BLaER1 treated with 17β-estradiol and CSF1 and Interleukin-3, amounts not matched to agents 10 nM and 100 nM (cell line): ENCODE data around the gene AGAP1.
A peak's percentile ranks its signal among the peaks of the same experiment; 100 is the strongest.

Source experiments
- H3K27ac ChIP-seq, 11 experiments: shearing (Covaris generic); formaldehyde crosslinking; 2 replicates each; pipeline ENCODE4 v1.8.1; 2022
- H3K27me3 ChIP-seq, 11 experiments: shearing (Covaris generic); formaldehyde crosslinking; 2 replicates each; pipeline ENCODE4 v1.8.1; 2022
- H3K36me3 ChIP-seq, 11 experiments: shearing (Covaris generic); formaldehyde crosslinking; 2 replicates each; pipeline ENCODE4 v1.8.1; 2022
- H3K4me1 ChIP-seq, 10 experiments: shearing (Covaris generic); formaldehyde crosslinking; 2 replicates each; pipeline ENCODE4 v1.8.1; 2022
- H3K4me2 ChIP-seq, 11 experiments: shearing (Covaris generic); formaldehyde crosslinking; 2 replicates each; pipeline ENCODE4 v1.8.1; 2022
- H3K4me3 ChIP-seq, 10 experiments: shearing (Covaris generic); formaldehyde crosslinking; 2 replicates each; pipeline ENCODE4 v1.8.1; 2022
- H3K9ac ChIP-seq, 11 experiments: shearing (Covaris generic); formaldehyde crosslinking; 2 replicates each; pipeline ENCODE4 v1.8.1; 2022
- H3K9me3 ChIP-seq, 11 experiments: shearing (Covaris generic); formaldehyde crosslinking; replicated peaks in 1 of 11; 2 replicates each; pipeline ENCODE4 v1.8.1; 2022
- H4K20me1 ChIP-seq, 11 experiments: shearing (Covaris generic); formaldehyde crosslinking; 2 replicates each; pipeline ENCODE4 v1.8.1; 2022
- Cebpa-rat ChIP-seq, 11 experiments: shearing (Covaris generic); IDR thresholded peaks; 2 replicates each; pipeline ENCODE4 v1.8.1; 2022

The AGAP1 gene

GRCh38 chr2:235669983-235670962 lies 176.4 kb downstream of the AGAP1 start:
- Histone ChIP-seq H3K9me3 (no peaks in the 10 kb centered on the region), H3K4me3 (peak overlapping the region; percentile 73 to 83 (median 78)), H4K20me1 (peaks cover 66 to 92% (median 81%) of the 10 kb centered on the region in 11 experiments), H3K36me3 (no peaks in the 10 kb centered on the region), H3K4me1 (peaks cover 23 to 85% (median 76%) of the 10 kb centered on the region in 10 experiments), H3K27me3 (peaks cover 0 to 33% (median 9%) of the 10 kb centered on the region in 11 experiments; a peak in 14 of 22 replicates), H3K9ac (peak overlapping the region; percentile 68 to 87 (median 76); a peak in 21 of 22 replicates), H3K27ac (peak overlapping the region in 10 of 11 experiments; percentile 6 to 80 (median 66); a peak in 18 of 22 replicates), H3K4me2 (peak overlapping the region; percentile 97 to 100 (median 99))
- TF ChIP-seq Cebpa-rat (IDR thresholded peaks at IDR 0.05): no peak

- Histone ChIP-seq H3K4me2 (peak overlapping the region; percentile 97 to 100 (median 99)), H3K27me3 (peaks cover 0 to 33% (median 9%) of the 10 kb centered on the region in 11 experiments; a peak in 14 of 22 replicates), H3K4me3 (peak overlapping the region; percentile 73 to 83 (median 78)), H3K4me1 (peaks cover 14 to 85% (median 76%) of the 10 kb centered on the region in 10 experiments), H3K9ac (peak overlapping the region in 9 of 11 experiments; percentile 9 to 87 (median 77); a peak in 18 of 22 replicates), H4K20me1 (peaks cover 60 to 92% (median 81%) of the 10 kb centered on the region in 11 experiments), H3K9me3 (no peaks in the 10 kb centered on the region), H3K27ac (peak overlapping the region in 7 of 11 experiments; percentile 61 to 80 (median 73); a peak in 13 of 22 replicates), H3K36me3 (no peaks in the 10 kb centered on the region)
- no peak for TF ChIP-seq Cebpa-rat (IDR thresholded peaks at IDR 0.05)
Observed at GRCh38 chr2:235670974-235671787, 177.3 kb downstream of the AGAP1 start.

GRCh38 chr2:235672720-235673119 lies 178.9 kb downstream of the AGAP1 start:
- Histone ChIP-seq H4K20me1 (peaks cover 59 to 95% (median 89%) of the 10 kb centered on the region in 11 experiments), H3K27me3 (peaks cover 0 to 33% (median 9%) of the 10 kb centered on the region in 11 experiments; a peak in 14 of 22 replicates), H3K4me1 (peaks cover 12 to 90% (median 81%) of the 10 kb centered on the region in 10 experiments), H3K9ac (no peak overlapping the region), H3K4me3 (no peak overlapping the region), H3K36me3 (0 out of 22 replicates have a peak, but pooled peaks cover 0 to 4% (median 0%) of the 10 kb centered on the region in 11 experiments), H3K4me2 (peak overlapping the region in 7 of 11 experiments; percentile 98 to 100 (median 99); a peak in 13 of 22 replicates), H3K27ac (no peak overlapping the region), H3K9me3 (no peaks in the 10 kb centered on the region)
- TF ChIP-seq Cebpa-rat (IDR thresholded peaks at IDR 0.05): no peak

GRCh38 chr2:235674146-235674545 lies 180.3 kb downstream of the AGAP1 start:
- Histone ChIP-seq H3K4me1 (peaks cover 12 to 93% (median 86%) of the 10 kb centered on the region in 10 experiments), H3K9me3 (no peaks in the 10 kb centered on the region), H3K27ac (no peak overlapping the region), H3K9ac (no peak overlapping the region), H3K4me3 (no peak overlapping the region), H3K27me3 (peaks cover 0 to 33% (median 9%) of the 10 kb centered on the region in 11 experiments; a peak in 14 of 22 replicates), H4K20me1 (peaks cover 53 to 97% (median 90%) of the 10 kb centered on the region in 11 experiments), H3K4me2 (peak overlapping the region in 7 of 11 experiments; percentile 53 to 99 (median 66); a peak in 9 of 22 replicates), H3K36me3 (0 out of 22 replicates have a peak, but pooled peaks cover 0 to 4% (median 0%) of the 10 kb centered on the region in 11 experiments)
- no peak for TF ChIP-seq Cebpa-rat (IDR thresholded peaks at IDR 0.05)

- peaks cover 12 to 98% (median 91%) of the 10 kb centered on the region in 10 experiments for H3K4me1 ChIP-seq
- peaks cover 0 to 30% (median 8%) of the 10 kb centered on the region in 11 experiments; a peak in 14 of 22 replicates for H3K27me3 ChIP-seq
- H4K20me1 ChIP-seq: peaks cover 50 to 100% (median 93%) of the 10 kb centered on the region in 11 experiments
- no peaks in the 10 kb centered on the region for H3K9me3 ChIP-seq
- no peak overlapping the region for H3K9ac ChIP-seq
- no peak overlapping the region for H3K4me3 ChIP-seq
- no peak for TF ChIP-seq Cebpa-rat (IDR thresholded peaks at IDR 0.05)
- 0 out of 22 replicates have a peak, but pooled peaks cover 0 to 4% (median 0%) of the 10 kb centered on the region in 11 experiments for H3K36me3 ChIP-seq
- no peak overlapping the region for H3K27ac ChIP-seq
- H3K4me2 ChIP-seq: peak overlapping the region in 9 of 11 experiments; percentile 19 to 99 (median 63); a peak in 16 of 22 replicates
Observed at GRCh38 chr2:235674812-235675211, 181.0 kb downstream of the AGAP1 start.

GRCh38 chr2:235675678-235676535 lies 182.1 kb downstream of the AGAP1 start:
- no peak for TF ChIP-seq Cebpa-rat (IDR thresholded peaks at IDR 0.05)
- H4K20me1 ChIP-seq: peaks cover 45 to 100% (median 93%) of the 10 kb centered on the region in 11 experiments
- H3K9ac ChIP-seq: no peak overlapping the region

GRCh38 chr2:235676536-235676799 lies 182.6 kb downstream of the AGAP1 start:
- Histone ChIP-seq H3K27me3 (peaks cover 0 to 13% (median 0%) of the 10 kb centered on the region in 11 experiments; a peak in 7 of 22 replicates), H3K9me3 (no peaks in the 10 kb centered on the region), H3K27ac (no peak overlapping the region), H4K20me1 (peaks cover 39 to 100% (median 91%) of the 10 kb centered on the region in 11 experiments; a peak in 21 of 22 replicates), H3K4me3 (no peak overlapping the region), H3K9ac (no peak overlapping the region), H3K4me1 (peaks cover 16 to 97% (median 89%) of the 10 kb centered on the region in 10 experiments), H3K36me3 (0 out of 22 replicates have a peak, but pooled peaks cover 0 to 4% (median 0%) of the 10 kb centered on the region in 11 experiments), H3K4me2 (peak overlapping the region in 8 of 11 experiments; percentile 47 to 99 (median 64); a peak in 17 of 22 replicates)
- no peak for TF ChIP-seq Cebpa-rat (IDR thresholded peaks at IDR 0.05)

More at GRCh38 chr2:235675678-235676535, 182.1 kb downstream of the AGAP1 start:
- Histone ChIP-seq H3K27me3 (peaks cover 0 to 19% (median 0%) of the 10 kb centered on the region in 11 experiments; a peak in 10 of 22 replicates), H3K4me3 (no peak overlapping the region), H3K4me2 (peak overlapping the region in 9 of 11 experiments; percentile 19 to 99 (median 63); a peak in 17 of 22 replicates), H3K36me3 (0 out of 22 replicates have a peak, but pooled peaks cover 0 to 4% (median 0%) of the 10 kb centered on the region in 11 experiments), H3K27ac (peak overlapping the region in 1 of 11 experiments; percentile 3; a peak in 1 of 22 replicates), H3K9me3 (no peaks in the 10 kb centered on the region), H3K4me1 (peaks cover 16 to 97% (median 89%) of the 10 kb centered on the region in 10 experiments)
